Measurements from ENCODE around the gene PTCH2. TPM values are rescaled to one million over a fixed set of nuclear protein-coding genes. Genes with fewer than 3 reads are reported as not detected.
A peak's percentile ranks its signal among the peaks of the same experiment; 100 is the strongest.

The PTCH2 gene
- total and polyA plus RNA-seq, 2 of the 13 experiments (the other 11 are each of a cell fraction or from before 2014, with no cell fraction given) = 0.60 to 1.5 TPM

GRCh38 chr1:44808063-44808937 is 34.8 kb downstream of the PTCH2 start, which contains the start of gene BTBD19 (continued):
- no peak for TF ChIP-seq ZBTB10 (CRISPR knock-in tag; IDR thresholded peaks at IDR 0.05; ENCODE audit: borderline replicate concordance)
- no peak for TF ChIP-seq ZNF782 (CRISPR knock-in tag; IDR thresholded peaks at IDR 0.05; ENCODE audit: borderline replicate concordance)
- no peak for TF ChIP-seq ZNF552 (CRISPR knock-in tag; IDR thresholded peaks at IDR 0.05; ENCODE audit: borderline replicate concordance)
- no peak for TF ChIP-seq SOX13 (IDR thresholded peaks at IDR 0.05)
- 0 out of 4 replicates have a peak, but pooled peaks have one; percentile 1 to 28 for TF ChIP-seq SOX13 (CRISPR knock-in tag; conservative IDR thresholded peaks at IDR 0.05 in 1 of 2, IDR thresholded peaks at IDR 0.05 in 1 of 2)
- no peak for TF ChIP-seq ATF4 (CRISPR knock-in tag; IDR thresholded peaks at IDR 0.05)
- TF ChIP-seq HDAC2 (CRISPR knock-in tag; IDR thresholded peaks at IDR 0.05) = peak; percentile 53
- 0 out of 2 replicates have a peak, but pooled peaks have one; percentile 41 for TF ChIP-seq KMT2A (CRISPR knock-in tag; IDR thresholded peaks at IDR 0.05)
- TF ChIP-seq ZNF800 (CRISPR knock-in tag; IDR thresholded peaks at IDR 0.05) = no peak; the same call in 1 of the 2 replicates
- no peak for TF ChIP-seq GTF3A (CRISPR knock-in tag; conservative IDR thresholded peaks at IDR 0.05)
- 0 out of 2 replicates have a peak, but pooled peaks have one; percentile 21 for TF ChIP-seq ZNF891 (CRISPR knock-in tag; IDR thresholded peaks at IDR 0.05)
- TF ChIP-seq MXI1 (IDR thresholded peaks at IDR 0.05; ENCODE audit: borderline replicate concordance, low read depth, low read length) = peak; percentile 62; the same call in 2 of the 3 replicates
- peak; percentile 0; the same call in 1 of the 2 replicates for TF ChIP-seq KDM2A (CRISPR knock-in tag; IDR thresholded peaks at IDR 0.05; ENCODE audit: borderline replicate concordance, low read depth)
- TF ChIP-seq STAT5B (CRISPR knock-in tag; IDR thresholded peaks at IDR 0.05) = no peak
- TF ChIP-seq XRCC5 (optimal IDR thresholded peaks at IDR 0.05; ENCODE audit: low read length) = peak; percentile 10
- no peak for TF ChIP-seq ZNF781 (CRISPR knock-in tag; IDR thresholded peaks at IDR 0.05; ENCODE audit: borderline replicate concordance, not compliant biosample characterization)
- TF ChIP-seq ATF3 (CRISPR knock-in tag; IDR thresholded peaks at IDR 0.05) = no peak
- no peak for TF ChIP-seq ZNF205 (CRISPR knock-in tag; IDR thresholded peaks at IDR 0.05)
- peak; percentile 21; the same call in 1 of the 2 replicates for TF ChIP-seq NCOA2 (CRISPR knock-in tag; IDR thresholded peaks at IDR 0.05)

Data from HepG2 (cell line).